NCI-H128 (cell line): ENCODE measurements around the gene AKAP1.
"Not testable (repeated sequence)": the region's sequence is repeated elsewhere in the genome, so short reads cannot be mapped to it uniquely, and the experiment has no call there.

ENCODE experiments used
- DNase-seq: peaks from one replicate; lab custom pipeline; 2025; ENCODE audit not compliant: unreplicated experiment; lab: John Stamatoyannopoulos, UW

AKAP1 gene

GRCh38 chr17:57073626-57074025 lies 11.4 kb upstream of the AKAP1 start:
- no peak for DNase-seq

GRCh38 chr17:57075193-57075592 lies 9.9 kb upstream of the AKAP1 start:
- DNase-seq: no peak

DNA sequence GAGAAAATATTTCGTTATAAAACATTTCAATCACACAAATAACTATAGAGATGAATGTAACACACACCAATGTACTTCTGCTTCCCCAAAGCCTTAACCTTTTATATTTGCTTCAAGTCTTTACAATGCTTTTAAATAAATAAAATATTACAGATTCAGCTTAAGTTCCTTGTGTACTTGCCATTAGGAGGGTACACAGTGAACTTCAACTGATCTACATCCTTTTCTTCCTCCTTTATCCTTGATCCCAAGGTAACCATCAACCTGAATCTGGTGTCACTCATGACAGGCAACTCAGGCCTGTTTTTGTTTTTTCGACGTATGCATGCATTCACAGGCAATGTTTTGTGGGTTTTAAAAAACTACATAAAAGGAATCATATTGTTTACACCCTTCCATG lies 9.3 kb upstream of the AKAP1 start:
- no peak for DNase-seq

DNA sequence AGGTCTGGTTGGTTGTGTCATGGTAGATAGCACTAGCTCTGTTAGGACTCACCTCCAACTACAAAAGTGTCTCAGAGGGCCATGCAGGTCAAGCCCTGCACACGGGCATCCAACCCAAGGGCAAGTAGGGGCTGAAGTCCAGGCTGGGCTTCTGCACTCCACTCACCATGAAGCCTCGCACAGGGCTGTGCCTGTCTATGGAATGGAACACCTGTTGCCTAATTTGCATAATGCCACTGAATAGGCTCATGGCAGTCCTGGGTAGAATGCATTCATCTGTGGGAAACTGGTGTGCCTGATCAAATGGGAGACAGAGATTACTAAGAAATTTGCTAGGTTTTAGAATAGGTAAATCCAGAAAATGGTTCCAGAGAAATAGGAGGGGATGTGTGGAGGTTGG lies 8.0 kb upstream of the AKAP1 start:
- no peak for DNase-seq

GRCh38 chr17:57078274-57078673 lies 6.8 kb upstream of the AKAP1 start:
- DNase-seq: no peak

GRCh38 chr17:57080718-57081117 lies 4.3 kb upstream of the AKAP1 start:
- DNase-seq: no peak

GRCh38 chr17:57082441-57082840 lies 2.6 kb upstream of the AKAP1 start:
- no peak for DNase-seq

DNA sequence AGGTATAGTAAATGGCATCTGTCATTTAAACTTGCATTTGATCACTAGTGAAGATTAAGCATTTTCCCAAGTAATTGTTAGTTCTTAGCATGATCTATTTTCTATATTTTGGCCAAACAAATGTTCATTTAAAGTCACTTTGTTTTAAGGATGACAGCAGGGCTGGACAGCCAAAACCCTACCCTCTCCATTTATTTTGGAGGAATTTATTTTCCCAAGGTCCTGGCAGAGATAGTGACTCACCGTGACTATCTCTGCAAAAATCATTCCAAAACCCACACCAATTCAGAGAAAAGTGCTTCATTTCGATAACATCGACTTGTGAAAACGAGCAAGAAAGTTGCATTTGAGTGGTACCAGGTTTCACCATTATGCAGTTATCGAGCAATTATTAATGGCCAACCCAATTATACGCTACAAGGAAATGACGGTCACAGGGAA lies 665 bp upstream of the AKAP1 start:
- DNase-seq: no peak

DNA sequence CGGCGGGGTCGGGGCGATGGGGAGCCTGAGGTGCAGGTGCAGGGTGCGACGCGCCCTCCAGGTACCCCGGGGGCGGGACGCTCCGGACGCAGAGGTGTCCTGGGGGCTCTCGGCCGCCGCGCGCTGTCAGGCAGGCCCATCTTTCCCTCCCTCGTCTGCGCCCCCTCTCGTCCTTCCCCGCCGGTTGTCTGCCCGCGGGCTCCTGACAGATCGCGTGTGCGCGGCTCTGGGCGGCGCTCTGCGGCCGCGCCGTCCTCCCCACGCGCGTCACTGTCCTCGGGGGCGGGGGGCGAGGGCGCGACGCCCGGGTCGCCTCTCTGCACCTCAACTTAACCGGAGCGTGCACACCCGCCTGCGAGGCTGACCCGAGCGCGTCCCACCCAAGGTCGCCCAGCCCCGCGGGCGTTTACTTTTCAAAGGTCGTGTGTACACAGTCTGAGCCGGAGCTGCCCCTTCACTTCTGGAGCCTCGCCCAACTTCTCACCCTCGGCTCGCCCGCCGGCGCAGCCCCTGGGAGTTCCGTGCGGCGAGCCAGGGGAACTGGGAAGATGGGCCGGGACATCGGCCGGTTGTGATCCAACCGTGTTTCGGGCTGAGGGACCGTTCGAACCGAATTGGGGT lies 512 bp downstream of the AKAP1 start:
- DNase-seq: peak; percentile 8

- no peak for DNase-seq
Measured at GRCh38 chr17:57086069-57086930, 1.3 kb downstream of the AKAP1 start.

DNA sequence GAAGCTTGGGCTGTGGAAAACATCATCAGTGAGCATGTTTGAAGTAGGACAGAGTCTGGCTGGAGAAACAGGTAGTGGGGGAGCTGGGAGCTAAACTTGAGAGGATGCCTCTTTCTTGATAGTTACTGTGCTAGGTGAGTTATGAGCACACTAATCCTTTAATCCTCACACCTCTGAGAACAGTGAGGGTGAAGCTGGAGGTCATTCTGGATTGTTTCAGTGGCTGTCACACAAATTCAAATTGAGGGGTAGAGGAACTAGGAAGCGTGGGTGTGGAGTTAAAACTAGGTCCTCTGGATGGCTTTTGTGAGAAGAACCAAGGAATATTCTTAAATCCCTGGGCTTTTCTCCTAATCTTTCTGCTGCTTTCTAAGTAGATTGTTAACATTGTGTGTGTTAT lies 3.3 kb downstream of the AKAP1 start:
- no peak for DNase-seq

DNA sequence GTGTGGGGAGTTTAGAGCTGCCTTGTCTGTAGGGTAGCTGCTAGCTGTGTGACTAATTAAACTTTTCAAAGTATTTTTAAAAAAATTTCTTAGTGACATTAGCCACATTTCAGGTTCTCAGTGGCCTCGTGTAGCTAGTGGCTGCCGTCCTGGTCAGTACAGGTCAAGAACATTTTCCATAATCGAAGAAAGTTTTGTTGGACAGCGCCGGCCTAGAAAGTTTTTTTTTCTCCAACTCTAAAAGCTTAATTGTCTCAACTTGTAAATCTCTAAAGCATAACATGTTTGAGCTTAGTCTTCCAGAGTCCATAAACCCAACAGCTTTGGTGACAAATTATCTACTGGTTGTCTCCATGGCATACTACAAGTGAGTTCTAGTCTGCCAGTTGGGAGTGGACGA lies 4.3 kb downstream of the AKAP1 start:
- no peak for DNase-seq

GRCh38 chr17:57090560-57091185 lies 5.6 kb downstream of the AKAP1 start:
- no peak for DNase-seq

DNA sequence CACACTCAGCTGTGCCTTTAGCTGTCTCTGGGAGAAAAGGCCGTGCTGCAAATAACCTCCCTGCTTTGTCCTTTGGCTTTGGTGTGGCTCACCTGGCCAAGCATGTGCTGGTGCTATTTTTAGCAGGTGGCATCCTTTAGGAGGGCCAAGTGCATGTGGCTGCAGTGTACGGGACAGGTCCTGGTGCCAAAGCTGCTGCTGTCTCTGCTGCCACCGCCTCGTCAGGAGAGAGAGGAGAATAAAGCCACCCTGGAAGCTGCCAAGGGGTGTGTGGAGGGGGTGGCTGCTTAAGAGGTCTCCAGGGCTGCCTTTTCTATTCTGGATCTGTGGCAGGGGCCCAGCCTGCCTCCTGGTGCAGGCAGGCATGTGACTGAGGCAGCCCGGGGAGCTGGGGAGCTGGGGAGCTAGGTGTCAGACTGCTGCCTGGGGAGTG lies 6.2 kb downstream of the AKAP1 start:
- DNase-seq: no peak

- no peak for DNase-seq
Measured at GRCh38 chr17:57092171-57092570, 7.1 kb downstream of the AKAP1 start.

- DNase-seq: no peak
Measured at GRCh38 chr17:57092779-57093178, 7.7 kb downstream of the AKAP1 start.

DNA sequence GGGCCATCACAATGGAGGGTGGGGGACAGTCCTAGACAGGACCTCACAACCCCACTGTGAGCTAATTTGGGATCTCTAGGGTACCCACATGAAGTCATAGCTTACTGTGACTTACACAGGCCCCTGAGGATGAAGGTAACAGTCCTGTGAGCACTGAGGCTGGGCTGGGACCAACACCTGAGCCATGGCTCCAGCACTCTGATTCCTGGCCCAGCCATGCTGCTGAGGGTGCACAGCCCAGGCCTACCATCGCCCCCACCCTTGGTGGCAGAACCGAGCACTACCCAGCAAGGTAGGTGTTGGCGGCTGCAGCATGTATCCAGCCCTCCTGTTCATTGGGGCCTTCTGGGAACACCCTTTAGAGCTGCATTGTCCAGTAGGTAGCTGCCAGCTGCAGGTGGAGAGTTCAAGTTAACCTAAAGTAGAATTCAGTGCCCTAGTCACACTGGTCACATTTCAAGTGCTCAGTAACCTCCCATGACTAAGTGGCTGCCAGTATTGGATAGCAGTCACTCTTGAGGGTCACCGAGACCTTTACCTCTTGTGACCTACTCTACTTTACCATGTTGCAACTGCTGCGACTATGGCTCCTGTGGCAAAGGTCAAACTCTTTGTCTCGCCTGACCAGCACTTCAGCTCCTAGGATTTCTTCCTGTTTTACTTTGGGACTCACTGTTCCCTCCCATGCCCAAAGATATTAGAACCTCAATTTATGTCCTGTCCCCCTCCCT lies 11.6 kb downstream of the AKAP1 start:
- no peak for DNase-seq

- DNase-seq: no peak
Measured at GRCh38 chr17:57097832-57098421, 12.9 kb downstream of the AKAP1 start.

- DNase-seq: no peak
Measured at GRCh38 chr17:57099165-57099564, 14.1 kb downstream of the AKAP1 start.

DNA sequence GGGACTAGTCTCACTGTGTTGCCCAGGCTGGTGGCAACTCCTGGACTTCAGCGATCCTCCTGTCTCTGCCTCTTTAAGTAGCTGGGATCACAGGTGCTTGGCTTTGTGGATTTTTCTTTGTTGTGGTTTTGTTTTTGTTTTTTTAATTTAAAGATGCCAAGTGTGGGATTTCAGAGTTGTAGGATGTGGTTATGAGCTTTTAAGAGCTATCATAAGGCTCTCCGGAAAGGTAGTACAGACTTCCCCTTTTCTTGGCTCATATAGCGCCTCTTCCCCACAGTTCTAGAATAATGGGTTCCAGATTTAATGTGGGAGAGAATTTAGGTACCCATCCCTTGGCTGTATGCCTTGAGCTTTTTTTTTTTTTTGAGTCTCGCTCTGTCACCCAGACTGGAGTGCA lies 17.1 kb downstream of the AKAP1 start:
- DNase-seq: no peak

DNA sequence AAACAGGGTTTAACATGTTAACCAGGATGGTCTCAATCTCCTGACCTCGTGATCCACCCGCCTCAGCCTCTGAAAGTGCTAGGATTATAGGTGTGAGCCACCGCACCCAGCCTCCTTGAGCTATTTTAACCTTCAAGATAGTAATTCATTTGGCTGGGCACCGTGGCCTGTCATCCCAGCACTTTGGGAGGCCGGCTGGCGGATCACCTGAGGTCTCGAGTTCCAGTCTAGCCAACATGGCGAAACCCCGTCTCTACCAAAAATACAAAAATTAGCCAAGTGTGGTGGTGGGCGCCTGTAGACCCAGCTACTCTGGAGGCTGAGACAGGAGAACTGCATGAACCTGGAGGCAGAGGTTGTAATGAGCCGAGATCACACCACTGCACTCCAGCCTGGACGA lies 17.6 kb downstream of the AKAP1 start:
- not testable (repeated sequence) for DNase-seq
